GM19467 (cell line): Measurements from ENCODE around the gene HYI.
"Not testable (repeated sequence)": the region's sequence is repeated elsewhere in the genome, so short reads cannot be mapped to it uniquely, and the experiment has no call there.

Source experiments
- ATAC-seq: cut with Tn5 transposase; IDR thresholded peaks from one replicate; pipeline ENCODE4 v1.9.1; 2021; ENCODE audit warnings: mild to moderate bottlenecking, moderate library complexity; ENCODE audit not compliant: unreplicated experiment

HYI gene

GRCh38 chr1:43453442-43454269 lies at the start of gene HYI:
TSS of gene HYI (minus strand) at chr1:43453931. CDS start at chr1:43453793, 138 bp downstream.
- no peak for ATAC-seq

DNA sequence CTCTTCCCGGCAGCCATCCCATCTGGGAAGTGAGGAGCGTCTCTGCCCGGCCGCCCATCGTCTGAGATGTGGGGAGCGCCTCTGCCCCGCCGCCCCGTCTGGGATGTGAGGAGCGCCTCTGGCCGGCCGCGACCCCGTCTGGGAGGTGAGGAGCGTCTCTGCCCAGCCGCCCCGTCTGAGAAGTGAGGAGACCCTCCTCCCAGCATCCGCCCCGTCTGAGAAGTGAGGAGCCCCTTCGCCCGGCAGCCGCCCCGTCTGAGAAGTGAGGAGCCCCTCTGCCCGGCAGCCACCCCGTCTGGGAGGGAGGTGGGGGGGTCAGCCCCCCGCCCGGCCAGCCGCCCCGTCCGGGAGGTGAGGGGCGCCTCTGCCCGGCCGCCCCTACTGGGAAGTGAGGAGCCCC lies 48.1 kb upstream of the HYI start:
- not testable (repeated sequence) for ATAC-seq

DNA sequence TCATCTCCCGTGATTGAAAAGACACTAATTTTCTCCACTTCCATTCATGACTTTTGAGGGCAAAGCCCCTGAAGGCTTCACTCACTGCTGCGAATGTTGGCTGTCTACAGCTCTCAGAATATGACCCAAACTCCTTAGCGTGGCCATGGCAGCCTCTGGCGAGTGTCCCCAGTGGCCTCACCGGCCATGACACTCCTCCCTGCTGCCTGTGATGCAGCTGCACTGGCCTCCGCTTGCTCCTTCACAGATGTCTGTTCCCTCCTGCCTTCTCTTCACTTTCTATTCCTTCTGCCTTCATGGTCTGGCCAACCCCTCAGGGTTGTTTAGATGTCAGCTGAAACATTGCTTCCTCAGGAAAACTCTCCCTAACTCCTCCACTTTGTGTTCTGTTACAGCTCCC lies 46.2 kb upstream of the HYI start:
- no peak for ATAC-seq

- ATAC-seq, result no peak
Measured at GRCh38 chr1:43495204-43495603, 41.5 kb upstream of the HYI start.

GRCh38 chr1:43493661-43494450 lies 40.1 kb upstream of the HYI start:
- no peak for ATAC-seq

- ATAC-seq, result no peak
Measured at GRCh38 chr1:43492826-43493225, 39.1 kb upstream of the HYI start.

- ATAC-seq, result no peak
Measured at GRCh38 chr1:43491061-43491460, 37.3 kb upstream of the HYI start.

DNA sequence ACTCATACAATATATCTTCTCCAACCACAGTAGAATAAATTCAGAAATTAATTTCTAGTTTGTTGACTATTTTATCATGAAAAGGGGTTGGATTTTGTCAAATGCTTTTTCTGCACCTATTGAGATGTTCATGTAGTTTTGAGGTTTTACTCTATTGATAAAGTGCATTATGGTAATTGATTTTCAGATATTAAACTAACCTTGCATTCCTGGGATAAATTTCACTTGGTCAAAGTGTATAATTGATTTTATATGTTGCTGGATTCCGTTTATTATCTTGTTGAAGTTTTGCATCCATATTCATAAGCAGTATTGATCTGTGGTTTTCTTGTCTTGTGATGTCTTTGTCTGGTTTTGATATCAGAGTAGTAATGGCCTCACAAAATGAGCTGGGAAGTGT lies 34.4 kb upstream of the HYI start:
- no peak for ATAC-seq

DNA sequence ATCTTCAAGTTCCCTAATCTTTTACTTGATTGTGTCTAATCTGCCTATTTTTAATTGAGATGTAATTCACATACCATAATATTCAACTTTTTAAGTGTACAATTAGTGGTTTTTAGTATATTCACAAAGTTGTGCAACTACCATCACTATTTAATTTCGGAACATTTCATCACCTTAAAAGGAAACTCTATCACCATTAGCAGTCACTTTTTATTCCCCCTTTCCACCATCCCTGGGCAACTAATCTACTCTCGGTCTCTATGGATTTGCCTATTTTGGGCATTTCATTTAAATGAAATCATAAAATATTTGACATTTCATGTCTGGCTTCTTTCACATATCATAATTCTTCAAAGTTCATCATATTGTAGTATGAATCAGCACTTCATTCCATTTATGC lies 30.6 kb upstream of the HYI start:
- no peak for ATAC-seq

DNA sequence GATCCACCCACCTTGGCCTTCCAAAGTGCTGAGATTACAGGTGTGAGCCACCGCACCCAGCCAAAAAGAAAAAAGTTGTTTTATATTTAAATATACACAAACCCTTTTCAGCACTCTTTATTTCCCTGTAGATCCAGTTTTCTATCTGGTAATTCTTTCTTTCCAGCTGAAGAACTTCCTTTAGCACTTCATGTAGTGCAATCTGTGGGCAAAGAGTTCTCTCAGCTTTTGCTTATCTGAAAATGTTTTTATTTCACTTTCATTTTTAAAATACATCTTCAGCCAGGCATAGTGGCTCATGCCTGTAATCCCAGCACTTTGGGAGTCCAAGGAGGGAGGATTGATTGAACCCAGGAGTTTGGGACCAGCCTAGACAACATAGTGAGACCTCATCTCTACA lies 28.5 kb upstream of the HYI start:
- ATAC-seq, result no peak

- ATAC-seq, result no peak
Measured at GRCh38 chr1:43481491-43481890, 27.8 kb upstream of the HYI start.

DNA sequence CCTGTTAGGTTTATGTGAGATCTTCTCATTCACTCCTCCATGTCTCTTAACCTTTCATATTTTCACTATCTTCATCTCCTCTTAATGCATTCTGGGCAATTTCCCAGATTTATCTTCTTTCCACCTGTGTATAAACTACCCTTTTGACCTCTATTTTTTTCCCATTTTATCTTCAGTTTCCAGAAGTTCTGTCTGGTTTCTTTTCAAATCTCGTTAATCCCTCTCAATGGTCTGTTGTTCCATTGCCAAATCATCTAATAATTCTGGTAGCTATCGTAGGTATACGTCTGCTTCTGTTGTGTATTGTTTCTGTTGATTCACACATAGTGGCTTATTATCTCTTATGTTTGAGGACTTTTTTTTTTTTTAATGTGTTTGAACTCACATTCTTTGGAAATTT lies 25.7 kb upstream of the HYI start:
- ATAC-seq, result no peak

- ATAC-seq, result no peak
Measured at GRCh38 chr1:43477716-43478115, 24.0 kb upstream of the HYI start.

GRCh38 chr1:43475611-43476401 lies 22.1 kb upstream of the HYI start:
- not testable (repeated sequence) for ATAC-seq

DNA sequence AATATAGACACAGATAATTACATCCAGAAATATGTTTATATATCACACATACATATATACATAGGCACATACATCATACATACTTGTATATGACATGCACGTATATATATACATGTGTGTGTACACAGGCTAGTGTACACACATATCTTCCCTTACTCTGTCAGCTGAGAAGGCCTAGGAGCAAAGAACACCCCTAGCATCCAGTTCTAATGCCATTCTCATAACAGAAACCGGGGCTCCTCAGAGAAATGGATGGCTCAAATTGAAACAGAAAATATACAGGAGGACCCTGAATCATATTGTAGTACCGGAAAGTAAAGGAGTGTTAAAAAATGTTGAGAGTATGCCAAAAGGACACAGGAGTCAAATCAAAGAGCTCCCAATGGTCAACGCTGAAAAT lies 19.7 kb upstream of the HYI start:
- no peak for ATAC-seq

DNA sequence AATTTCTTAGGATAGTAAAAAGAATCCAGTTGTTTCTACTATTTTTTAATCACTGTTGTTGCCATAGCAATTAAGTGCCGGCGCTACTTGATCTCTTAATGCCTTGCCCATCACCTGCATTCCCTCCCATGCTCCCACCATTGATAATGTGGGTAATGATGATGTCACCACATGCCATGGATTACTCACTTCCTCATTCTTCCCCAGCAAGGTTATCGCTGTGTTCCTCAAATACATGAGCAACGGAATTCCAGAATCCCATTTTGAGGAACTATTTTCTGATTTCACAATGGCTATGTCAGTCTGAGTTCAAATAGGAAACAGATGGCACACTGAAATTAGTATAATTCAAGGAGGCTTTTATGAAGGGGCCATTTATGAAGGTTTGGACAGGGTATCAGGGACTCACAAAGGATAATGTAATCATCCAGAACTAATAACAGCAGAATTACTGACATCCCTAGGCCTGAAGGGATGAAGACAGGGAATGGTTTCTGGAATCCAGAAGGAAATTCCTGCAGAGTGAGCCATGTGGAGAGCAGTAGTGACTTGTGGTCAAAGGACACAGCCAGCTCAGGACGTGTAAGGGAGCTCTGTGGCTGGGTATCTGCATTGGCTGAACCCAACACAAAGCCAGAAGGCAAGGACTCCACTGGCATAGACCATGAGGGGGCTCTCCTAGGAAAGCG lies 18.9 kb upstream of the HYI start:
- ATAC-seq, result not testable (repeated sequence)

DNA sequence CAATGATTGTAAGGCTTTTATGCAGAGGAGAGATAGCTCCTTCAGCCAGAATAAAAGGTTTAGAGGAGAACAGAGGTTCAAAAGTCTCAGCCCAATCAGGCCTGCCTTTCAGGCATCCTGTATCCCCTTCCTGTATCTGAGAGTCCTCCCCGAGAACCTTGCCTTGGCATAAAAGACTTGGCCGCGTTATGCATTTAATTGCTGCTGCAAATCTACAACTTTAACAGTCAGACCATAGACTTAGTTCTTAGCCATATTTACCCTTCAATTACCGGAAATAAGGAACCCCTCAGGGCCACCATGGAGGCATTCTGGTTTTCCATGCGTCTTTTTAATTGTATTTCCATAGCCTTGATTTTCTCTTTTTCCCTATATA lies 18.3 kb upstream of the HYI start:
- no peak for ATAC-seq

DNA sequence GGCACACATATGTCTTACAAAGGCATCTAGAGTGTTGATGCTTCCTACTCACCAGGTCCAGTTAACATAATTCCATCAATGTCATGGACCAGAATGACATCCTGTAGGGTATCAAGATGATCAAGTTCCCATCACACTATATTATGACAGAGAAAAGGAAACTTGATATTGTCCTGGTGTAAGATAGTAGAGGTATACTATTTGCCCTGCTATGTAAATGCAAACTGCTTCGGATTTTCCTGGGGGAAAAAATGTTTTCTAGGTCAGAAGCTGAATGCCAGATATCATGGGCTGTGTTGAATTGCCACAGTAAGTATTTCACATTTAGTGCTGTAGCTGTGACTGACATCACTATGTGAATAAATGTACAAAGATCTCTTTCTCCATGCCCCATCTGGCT lies 16.2 kb upstream of the HYI start:
- ATAC-seq, result no peak

GRCh38 chr1:43468414-43468813 lies 14.7 kb upstream of the HYI start:
- ATAC-seq, result no peak

DNA sequence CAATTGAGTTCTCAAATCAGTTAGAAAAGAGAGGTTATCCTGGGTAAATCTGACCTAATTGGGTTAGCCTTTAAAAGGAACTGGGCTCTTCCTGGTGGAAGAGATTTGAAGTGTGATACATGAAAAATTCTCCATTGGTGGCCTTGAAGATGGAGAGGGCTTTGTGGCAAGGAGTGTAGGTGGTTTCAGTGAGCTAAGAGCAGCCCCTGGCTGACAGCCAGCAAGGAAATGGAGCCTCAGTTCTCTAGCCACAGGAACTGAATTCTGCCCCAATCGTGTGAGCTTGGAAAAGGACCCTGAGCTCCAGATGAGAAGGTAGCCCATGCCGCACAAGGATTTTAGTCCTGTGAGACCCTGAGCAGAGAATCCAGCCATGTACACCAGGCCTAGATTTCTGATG lies 12.7 kb upstream of the HYI start:
- ATAC-seq, result no peak

DNA sequence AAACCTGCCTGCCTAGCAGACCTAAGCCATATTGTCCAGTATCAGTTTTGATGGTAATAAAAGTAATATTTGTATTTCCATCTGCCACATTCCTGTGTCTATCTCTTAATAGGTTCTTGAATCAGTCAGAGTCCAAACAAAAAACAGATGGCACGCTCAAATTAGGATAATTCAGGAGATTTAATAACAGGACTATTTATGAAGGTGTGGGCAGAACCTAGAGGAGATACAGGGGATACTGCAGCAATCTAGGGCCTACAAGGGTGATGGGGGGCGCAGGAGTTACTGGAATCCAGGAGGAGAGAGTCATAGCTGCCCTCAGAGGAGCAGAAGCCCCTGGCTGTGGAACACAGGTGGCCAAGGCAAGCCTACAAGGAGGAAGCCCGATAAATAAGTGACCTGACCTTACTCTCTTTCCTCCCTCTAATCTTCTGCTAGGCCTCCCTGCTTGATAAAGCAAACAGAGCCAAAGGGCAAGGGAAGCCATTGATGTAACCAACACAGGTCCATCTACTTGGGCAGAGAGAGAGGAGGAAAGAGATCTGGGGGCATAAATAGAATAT lies 11.9 kb upstream of the HYI start:
- ATAC-seq, result no peak
